Stimulated activated CD8-positive, alpha-beta memory T cell treated with anti-CD3 and anti-CD28 coated beads, Interleukin-7, amount 100 ng/mL, for 24 hours (primary cell): ENCODE data around the gene PAXX.

ENCODE experiments used
- DNase-seq: peaks from one replicate; pipeline ENCODE4 v3.0.0-alpha.2; 2020; ENCODE audit warnings: low read depth

PAXX gene

DNA sequence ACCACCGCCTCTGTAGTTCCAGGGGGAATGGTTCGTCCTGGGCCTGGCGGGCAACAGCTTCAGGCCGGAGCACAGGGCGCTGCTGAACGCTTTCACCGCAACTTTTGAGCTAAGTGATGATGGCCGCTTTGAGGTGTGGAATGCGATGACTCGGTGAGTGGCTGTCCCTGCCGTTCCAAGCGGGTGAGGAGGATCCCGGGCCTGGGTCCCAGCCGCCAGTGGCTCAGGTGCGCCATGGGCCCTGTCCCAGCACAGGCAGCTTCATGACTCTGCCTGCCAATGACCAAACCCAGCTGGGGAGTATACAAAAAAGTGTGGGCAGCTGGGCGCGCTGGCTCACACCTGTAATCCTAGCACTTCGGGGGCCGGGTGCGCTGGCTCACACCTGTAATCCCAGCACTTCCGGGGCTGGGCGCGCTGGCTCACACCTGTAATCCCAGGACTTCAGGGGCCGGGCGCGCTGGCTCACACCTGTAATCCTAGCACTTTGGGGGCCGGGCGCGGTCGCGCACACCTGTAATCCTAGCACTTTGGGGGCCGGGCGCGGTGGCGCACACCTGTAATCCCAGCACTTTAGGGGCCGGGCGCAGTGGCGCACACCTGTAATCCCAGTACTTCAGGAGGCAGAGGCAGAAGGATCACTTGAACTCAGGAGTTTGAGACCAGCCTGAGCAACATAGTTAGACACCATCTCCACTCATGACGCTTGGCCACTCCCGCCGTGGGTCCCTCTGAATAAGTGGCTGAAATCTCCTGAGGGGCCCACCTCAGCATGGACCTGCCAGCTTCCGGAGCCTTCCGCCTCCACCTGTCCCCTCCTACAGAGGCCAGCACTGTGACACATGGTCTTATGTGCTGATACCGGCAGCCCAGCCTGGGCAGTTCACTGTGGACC lies 39.1 kb upstream of the PAXX start:
- DNase-seq, result no peak

GRCh38 chr9:136953771-136954269 lies 38.4 kb upstream of the PAXX start:
- no peak for DNase-seq

GRCh38 chr9:136954270-136955083 lies 37.7 kb upstream of the PAXX start:
- no peak for DNase-seq

GRCh38 chr9:136955202-136955942 lies 36.9 kb upstream of the PAXX start:
- no peak for DNase-seq

DNA sequence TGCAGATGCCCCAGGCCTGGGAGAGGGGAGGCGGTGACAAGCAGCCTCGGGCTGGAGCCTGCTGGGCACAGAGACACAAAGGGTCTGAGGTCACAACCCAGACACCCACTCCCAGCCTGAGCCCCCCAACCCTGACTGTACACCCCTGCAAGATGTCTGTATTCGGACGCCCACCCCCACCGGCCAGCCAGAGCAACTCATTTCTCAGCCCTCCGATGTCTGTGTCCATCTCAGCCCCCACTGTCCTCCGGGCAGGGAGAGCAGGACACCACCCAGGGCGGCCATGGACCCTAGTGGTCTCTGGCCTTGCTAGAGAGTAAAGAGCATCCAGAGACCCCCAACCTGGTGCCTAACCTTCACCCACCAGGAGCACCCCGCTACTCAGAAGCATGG lies 36.3 kb upstream of the PAXX start:
- no peak for DNase-seq

- no peak for DNase-seq
Observed at GRCh38 chr9:136956604-136957003, 35.6 kb upstream of the PAXX start.

GRCh38 chr9:136957461-136957860 lies 34.8 kb upstream of the PAXX start:
- no peak for DNase-seq

DNA sequence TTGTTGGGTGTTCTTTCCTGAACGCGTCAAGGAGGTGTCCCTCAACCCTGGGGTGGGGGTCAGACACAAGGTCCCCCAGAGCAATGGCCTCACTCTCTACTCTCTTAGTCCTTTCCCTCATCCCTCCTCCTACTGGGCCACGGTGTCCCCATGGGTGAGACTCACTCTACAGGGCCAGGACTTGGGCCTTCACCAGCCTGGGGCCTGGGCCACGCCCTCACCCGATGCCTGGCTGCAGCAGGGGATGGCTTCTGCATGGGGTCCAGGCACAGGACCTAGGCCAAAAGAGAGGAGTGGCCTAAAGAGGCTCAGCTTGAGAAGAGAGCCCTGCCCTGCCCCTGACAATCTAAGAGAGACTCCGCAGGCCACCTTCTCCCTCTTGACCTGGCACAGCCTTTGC lies 34.3 kb upstream of the PAXX start:
- no peak for DNase-seq

DNA sequence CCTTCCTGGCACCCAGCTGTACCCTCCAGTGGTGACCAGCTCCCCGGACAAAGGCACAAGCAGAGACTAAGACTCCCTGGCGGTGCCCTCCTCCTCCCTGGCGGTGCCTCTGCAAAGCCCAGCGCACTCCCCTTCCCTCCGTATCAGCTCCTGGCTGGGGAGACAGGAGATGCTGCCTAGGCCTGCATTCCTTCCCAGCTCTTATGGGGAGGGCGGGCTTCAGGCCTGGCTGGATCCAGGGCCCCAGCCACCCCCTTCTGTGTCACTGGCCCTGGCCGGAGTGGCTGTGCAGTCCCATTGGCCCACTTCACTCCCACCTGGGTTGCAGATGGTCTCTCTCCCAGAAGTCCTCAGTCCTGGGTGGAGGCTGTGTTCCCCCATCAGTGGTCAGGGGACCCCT lies 33.7 kb upstream of the PAXX start:
- no peak for DNase-seq

DNA sequence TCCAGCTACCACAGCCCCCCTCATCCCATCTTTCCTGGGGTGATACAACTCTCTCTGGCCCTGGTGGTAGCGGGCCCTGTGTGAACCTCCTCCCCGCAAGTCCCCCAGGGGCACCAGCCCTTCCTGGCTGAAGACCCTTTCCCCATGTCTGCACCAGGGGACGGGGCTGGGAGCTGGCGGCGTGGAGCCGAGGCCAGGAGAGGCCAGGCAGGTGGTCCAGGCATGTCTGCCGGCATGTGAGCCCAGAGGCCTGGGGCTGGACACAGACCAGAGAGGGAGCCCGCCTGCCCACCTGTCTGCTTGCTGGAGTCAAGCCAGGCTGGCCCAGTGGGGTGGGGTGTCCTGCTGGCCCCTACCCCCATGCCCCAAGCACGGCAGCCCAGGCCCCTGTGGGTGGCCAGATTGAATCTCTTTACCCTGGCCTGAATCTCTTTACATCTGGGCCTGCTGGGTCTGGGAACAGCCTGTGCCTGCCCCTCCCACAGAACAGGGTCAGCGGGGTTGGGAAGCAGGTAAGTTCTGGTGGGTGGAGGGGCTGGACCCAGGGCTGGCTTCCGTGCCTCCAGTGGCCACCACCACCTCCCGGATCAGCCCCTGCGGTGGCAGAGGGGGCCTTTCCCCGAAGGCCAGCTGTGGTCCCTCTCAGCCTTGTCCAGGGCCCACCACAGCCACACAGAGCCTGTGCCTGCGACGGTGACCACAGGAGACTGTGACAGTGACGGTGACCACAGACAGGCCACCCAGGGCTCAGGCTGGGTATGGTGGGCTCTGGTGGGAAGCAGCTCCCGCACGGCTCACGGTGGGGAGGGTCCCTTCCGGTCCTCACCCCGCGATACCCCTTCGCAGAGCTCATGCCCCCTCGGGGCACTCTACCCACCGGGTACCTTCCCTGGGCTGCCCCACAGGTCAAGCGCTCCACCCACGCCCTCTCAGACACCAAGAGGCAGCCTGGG lies 33.0 kb upstream of the PAXX start:
- no peak for DNase-seq

DNA sequence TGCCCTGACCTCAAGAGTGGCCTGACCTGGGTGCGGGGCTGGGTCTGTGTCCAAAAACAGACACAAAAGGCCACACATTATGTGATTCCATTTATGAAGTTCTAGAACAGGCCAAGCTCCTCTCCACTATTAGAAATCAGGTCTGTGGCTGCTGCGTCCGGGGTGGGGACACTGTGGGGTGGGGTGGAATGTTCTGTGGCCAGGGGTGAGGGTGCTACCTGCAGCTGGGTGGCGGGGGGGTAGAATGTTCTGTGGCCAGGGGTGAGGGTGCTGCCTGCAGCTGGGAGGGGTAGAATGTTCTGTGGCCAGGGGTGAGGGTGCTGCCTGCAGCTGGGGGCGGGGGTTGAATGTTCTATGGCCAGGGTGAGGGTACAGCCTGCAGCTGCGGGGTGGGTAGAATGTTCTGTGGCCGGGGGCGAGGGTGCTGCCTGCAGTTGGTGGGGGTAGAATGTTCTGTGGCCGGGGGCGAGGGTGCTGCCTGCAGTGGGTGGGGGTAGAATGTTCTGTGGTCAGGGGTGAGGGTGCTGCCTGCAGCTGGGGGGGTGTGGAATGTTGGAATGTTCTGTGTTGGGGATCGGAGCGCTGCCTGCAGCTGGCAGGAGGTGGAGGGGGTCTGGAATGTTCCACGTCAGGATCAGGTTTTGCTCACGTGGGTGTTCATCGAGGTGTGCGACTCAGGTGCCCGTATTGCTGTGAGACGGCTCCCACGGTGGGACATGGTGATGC lies 31.8 kb upstream of the PAXX start:
- no peak for DNase-seq

DNA sequence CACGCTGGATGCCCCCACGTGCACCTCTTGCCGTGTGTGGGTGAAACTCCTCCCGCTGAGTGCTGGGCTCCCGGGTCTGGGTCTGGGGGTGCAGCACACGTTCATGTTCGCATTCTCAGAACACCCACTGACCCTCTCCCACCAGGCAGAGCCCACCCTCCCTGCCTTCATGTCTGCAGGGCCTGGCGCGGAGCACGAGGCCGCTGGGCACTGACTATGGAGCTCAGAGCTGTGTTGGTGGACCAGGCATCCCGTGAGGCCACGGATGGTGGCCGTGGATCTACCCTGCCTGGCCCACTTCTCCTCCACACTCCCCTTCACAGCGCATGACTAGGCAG lies 31.3 kb upstream of the PAXX start:
- DNase-seq, result no peak

DNA sequence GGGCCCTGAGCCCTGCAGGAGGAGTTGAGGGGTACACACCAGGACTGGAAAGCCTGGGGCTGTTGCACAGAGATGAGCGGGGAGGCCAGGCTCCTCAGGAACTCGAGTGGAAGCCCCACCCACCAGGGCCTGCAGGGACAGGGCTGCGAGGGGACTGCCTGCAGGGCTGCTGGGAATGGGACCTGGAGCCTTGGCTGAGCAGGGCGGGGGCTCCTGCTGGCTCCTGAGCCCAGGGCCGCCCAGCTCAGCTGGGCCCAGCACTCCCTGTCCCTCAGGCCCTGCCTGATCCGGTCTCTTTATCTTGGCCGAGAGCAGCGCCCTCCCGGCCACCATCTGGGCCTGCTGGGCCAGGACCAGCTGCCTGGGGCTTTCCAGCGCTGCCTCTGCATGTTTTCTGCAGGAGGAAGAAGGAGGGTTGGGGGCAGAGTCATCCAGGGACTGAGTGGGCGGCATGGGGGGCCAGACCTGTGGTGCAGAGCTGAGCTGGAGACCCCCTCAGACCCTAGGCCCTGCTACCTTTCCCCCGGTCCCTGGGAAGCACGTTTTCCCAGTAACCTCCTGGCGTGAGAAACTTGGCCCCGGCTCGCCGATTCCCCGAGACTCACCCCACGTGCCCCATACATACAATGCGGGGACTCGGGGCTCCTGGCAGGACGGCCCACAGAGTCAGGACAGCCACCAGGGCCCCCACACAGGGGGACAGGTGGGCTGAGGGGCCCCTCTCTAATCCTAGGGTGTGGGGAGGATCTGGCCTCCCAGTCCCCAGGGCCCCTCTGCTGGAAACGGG lies 30.8 kb upstream of the PAXX start:
- DNase-seq, result no peak

DNA sequence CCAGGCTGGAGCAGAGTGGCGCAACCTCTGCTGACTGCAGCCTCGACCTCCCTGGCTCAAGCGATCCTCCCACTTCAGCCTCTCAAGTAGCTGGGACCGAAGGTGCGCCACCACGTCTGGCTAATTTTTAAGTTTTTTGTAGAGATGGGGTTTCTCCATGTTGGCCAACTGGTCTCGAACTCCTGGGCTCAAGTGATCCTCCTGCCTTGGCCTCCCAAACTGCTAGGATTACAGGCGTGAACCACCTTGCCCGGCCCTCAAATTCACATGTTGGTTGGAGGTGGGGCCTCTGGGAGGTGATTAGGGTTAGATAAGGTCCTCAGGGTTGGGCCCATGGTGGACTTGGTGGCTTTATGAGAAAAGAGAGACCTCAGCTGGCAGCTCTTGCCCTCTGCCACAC lies 30.1 kb upstream of the PAXX start:
- no peak for DNase-seq

DNA sequence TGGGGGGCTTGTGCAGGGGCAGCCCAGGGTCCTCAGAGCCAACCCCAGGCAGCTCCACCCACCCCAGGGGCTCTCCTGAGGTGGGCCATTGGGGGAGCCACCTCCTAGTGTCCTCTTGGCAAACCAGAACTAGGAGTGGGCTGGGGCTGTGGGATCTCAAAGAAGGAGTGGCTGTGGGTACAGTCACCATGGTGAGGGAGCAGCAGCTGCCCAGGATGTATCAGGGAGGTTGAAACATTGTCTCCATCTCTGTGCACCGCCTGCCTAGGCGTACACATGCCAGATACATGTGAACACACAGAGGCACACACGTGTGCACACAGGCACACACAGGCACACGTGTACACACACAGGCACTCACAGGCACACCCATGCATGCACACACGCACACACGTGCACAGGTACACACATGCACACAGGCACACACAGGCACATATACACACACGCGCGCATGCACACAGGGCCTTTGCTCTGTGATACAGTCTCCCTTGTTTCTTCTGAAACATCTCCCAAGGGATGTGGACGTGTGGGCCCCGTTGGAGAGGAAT lies 29.4 kb upstream of the PAXX start:
- no peak for DNase-seq

DNA sequence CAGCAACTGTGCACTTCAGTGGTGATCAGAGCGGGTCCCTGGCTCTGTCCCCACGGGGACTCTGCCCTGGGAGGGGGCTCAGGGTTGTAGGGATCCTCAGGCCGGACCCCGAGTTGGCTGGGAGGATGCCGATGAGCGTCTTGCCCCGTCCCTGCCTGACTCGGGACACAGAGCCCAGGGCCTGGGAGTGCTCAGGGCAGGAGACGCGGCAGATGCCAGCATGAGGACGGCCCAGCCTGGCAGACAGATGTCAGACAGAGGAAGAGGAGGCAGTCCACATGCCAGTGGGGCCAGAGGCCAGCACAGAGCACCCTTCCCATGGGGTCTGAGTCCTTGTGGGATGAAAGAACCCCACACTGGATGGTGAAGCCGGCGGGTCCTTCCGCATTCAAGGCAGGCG lies 28.9 kb upstream of the PAXX start:
- DNase-seq, result no peak

GRCh38 chr9:136963751-136964150 lies 28.5 kb upstream of the PAXX start:
- DNase-seq, result no peak

GRCh38 chr9:136964171-136964689 lies 28.0 kb upstream of the PAXX start:
- no peak for DNase-seq

- DNase-seq, result no peak
Observed at GRCh38 chr9:136964833-136965422, 27.3 kb upstream of the PAXX start.
